GM18520 (cell line): ENCODE data around the gene WFS1.

Experiments used
- ATAC-seq: cut with Tn5 transposase; IDR thresholded peaks from one replicate; pipeline ENCODE4 v1.9.1; 2021; ENCODE audit not compliant: unreplicated experiment

Gene WFS1

DNA sequence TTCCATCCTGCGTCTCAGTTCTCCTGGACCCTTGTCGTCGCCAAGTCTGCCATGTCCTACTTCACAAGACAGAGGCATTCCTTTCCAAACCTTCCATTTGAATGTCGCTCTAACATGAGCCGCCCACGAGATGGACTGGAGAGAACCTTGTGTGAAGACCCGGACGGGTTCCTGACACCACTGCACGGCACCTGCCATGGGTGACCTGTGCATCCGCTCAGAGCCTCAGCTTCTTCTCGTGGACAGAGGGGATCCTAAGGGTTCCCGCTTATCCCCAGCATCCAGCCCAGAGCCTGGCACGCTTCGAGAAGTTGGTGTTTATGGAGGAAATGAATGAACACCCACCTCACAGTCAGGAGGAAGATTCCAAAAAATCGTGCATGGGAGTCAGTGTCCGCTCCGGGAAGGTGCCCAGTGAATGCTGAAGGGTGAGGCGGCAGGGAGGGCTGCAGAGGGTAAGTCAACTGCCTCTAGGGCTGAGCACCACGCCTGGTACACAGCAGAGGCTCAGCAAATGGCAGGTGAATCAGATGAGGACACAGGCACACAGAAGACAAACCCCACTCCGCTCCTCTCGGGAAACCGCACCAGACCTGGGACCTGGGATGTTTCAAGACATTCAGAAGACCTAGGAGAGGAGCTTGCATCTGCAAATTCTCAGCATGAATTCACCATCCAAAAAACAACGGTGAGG is 52.6 kb downstream of the WFS1 start:
- ATAC-seq = no peak

- ATAC-seq = no peak
These were observed 53.3 kb downstream of the WFS1 start for GRCh38 chr4:6322761-6323566.

DNA sequence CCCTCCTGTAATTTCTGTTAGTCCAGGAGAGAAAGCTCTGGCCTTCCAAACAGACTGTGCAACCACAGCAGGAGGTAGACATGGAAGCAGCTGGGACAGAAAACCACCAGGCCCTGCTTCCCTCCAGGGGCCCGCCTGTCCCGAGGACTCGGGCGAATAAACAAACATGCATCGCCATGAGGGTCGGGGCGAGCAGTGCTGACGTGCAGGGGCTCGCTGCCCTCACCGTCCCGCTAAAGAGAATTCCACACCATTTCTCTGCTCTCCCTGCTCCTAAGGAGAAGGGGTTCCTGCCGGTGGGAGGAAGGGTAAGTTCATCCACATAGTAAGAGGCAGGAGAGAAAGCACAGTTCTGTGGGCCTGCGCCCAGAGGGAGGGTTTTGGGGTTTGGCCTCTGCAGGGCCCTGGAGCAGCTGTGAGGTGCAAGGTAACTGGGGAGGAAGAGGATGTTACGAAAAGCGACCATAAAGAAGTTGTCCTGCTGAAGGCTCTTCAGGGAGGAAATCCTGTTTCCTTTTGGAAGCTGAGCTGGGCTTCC is 54.9 kb downstream of the WFS1 start:
- no peak for ATAC-seq

DNA sequence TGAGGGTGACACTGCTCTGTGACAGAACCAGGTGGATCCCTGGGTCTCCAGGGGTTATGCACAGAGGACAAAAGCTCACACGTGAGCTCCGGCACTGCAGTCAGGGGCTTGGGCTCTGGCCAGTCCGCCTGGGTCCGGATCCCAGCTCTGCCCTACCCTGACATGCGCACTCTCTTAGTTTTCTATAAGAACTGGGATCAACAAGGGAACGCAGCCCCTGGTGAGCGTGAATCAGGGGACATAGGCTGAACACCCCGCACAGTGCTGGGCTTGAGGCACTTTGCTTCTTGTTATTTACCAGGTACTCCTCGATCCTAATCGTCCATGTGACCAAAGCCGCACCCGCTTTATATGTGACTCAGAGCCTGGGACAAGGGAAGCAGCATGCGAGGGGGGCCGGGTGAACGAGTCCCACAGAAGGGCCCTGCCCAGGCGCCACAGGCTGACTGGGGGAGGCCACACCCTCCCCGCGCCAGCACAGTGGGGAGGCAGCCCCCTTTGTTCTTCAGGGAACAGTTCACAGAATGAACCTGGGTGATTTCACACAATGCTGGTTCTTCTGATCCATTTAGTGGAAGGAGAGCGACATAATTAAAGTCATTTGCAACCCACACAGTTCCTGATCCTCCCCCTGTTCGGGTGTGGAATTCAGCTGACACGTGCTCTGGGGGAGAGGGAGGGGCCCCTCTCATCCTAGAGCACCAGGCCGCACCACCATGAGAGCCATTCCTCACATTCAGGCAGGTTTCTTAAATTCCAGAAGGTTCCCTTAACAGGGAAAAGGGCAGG is 55.5 kb downstream of the WFS1 start:
- ATAC-seq = no peak

GRCh38 chr4:6325788-6326290 is 56.2 kb downstream of the WFS1 start:
- ATAC-seq = no peak

- ATAC-seq = no peak
These were observed 56.8 kb downstream of the WFS1 start for GRCh38 chr4:6326312-6327060.

GRCh38 chr4:6327220-6327917 is 57.7 kb downstream of the WFS1 start:
- ATAC-seq = no peak

GRCh38 chr4:6328526-6328925 is 58.9 kb downstream of the WFS1 start:
- no peak for ATAC-seq

DNA sequence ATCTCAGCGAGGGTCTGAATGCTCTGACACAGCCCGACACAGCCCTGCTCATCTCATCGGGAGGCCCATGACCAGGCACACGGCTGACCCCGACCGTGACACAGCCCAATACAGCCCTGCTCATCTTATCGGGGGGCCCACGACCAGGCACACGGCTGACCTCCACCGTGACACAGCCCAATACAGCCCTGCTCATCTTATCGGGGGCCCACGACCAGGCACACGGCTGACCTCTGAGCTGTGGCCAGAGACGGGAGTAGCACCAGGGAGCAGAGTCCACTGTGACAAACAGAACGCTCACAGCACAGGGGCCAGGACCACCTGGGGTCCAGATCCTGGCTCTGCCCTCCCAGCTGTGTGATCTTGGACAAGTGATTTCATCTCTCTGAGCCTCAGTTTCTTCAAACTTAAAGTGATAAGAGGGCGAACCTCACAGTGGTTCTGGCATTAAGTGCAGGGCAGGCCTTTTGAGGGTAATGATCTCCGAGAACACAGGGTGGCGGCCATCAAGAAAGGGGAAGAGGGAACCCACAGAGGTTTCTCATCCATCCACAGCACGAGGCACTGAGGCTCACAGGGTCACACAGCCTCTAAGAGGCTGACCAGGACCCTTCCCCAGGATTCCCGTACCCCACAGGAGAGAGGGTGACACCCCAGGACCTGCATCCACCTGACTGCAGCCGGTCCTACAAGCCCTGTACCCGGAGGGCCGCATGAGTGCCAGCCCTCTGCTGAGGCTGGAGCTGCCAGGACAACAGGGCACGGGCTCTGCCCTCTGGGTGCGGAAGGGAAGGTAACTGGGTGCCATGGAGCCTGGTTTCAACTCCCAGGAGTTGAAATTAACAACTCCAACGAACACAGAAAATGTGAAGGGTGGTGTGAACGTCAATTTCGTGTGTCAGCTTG is 60.1 kb downstream of the WFS1 start:
- no peak for ATAC-seq

GRCh38 chr4:6330384-6330767 is 60.7 kb downstream of the WFS1 start:
- ATAC-seq = no peak

- no peak for ATAC-seq
These were observed 61.4 kb downstream of the WFS1 start for GRCh38 chr4:6331018-6331417.

DNA sequence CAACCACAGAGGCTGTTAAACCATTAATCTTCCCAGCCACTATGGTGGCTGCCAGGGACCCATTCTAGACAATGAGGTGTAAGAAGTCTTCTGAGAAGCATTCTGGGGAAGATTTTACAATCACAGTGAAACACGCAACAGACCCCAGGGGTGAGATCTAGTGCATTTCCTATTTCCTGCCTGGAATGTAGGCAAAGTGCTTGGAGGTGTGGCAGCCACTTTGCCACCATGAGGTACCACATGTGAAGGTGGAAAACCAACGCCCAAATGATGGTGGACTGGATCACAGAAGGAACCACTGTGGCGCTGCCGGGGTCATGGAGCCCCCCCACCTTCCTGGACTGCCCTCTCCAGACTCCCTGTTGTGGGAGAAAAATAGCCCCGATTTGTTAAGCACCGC is 61.8 kb downstream of the WFS1 start:
- ATAC-seq = no peak

GRCh38 chr4:6332042-6332668 is 62.5 kb downstream of the WFS1 start:
- ATAC-seq = no peak

GRCh38 chr4:6332669-6333050 is 63.0 kb downstream of the WFS1 start:
- no peak for ATAC-seq

GRCh38 chr4:6333301-6334202 is 63.9 kb downstream of the WFS1 start:
- ATAC-seq = no peak

- ATAC-seq = no peak
These were observed 64.7 kb downstream of the WFS1 start for GRCh38 chr4:6334203-6334887.

- ATAC-seq = no peak
These were observed 65.5 kb downstream of the WFS1 start for GRCh38 chr4:6335040-6335590.
